Stimulated activated CD4-positive, alpha-beta T cell treated with anti-CD3 and anti-CD28 coated beads, Interleukin-12 subunit alpha, Interleukin-12 subunit beta, amount 100 ng/mL, for 48 hours (primary cell): ENCODE results near the gene GPRC5B.

Experiments
- DNase-seq, 3 donors: peaks; one replicate each; pipeline ENCODE4 v3.0.0-alpha.2; 2020; ENCODE audit warnings: low read depth in 2 of 3, low spot score in 1 of 3

GPRC5B gene

GRCh38 chr16:19872179-19872863 is 12.3 kb downstream of the GPRC5B start:
- DNase-seq = no peak

DNA sequence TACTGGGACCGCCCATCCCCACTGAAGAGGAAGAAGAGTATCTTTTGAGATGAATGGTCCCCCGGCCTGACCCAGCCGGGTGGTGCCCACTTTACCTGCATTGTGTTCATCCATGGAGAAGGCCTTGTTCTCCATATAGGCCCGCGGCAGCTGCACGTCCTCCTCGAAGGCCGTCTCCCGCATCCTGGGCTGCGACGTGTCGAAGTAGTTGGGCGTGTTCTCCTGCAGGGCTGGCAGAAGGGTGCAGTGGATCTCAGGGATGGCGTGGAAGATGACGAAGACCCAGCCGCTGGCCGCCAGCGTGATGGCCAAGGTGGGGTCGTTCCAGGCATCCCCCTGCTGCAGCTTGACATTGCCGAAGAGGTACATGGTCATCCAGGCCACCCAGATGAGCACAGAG is 12.9 kb downstream of the GPRC5B start:
- no peak for DNase-seq

- no peak for DNase-seq
Observed at GRCh38 chr16:19868421-19868820, 16.2 kb downstream of the GPRC5B start.

- no peak for DNase-seq
Observed at GRCh38 chr16:19864566-19864965, 20.1 kb downstream of the GPRC5B start.

DNA sequence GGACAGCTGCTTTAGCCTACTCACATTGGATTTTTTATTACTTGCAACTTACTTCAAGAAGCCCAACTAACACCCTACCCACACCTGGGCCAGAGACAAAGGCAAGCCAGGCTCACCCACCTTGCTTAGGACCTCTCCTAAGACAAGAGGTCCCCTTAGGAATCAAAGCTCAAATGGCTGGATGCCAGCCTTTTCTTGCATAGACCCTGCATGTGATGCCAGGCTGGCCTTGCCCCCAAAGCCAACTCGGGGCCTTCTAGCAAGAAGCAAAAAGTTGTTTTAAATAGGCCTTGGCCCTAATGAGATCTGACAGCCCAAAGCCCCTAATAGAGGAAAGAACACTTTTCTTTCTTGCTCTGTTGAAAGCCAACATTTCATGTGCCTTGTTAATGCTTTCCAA is 20.7 kb downstream of the GPRC5B start:
- DNase-seq = no peak

DNA sequence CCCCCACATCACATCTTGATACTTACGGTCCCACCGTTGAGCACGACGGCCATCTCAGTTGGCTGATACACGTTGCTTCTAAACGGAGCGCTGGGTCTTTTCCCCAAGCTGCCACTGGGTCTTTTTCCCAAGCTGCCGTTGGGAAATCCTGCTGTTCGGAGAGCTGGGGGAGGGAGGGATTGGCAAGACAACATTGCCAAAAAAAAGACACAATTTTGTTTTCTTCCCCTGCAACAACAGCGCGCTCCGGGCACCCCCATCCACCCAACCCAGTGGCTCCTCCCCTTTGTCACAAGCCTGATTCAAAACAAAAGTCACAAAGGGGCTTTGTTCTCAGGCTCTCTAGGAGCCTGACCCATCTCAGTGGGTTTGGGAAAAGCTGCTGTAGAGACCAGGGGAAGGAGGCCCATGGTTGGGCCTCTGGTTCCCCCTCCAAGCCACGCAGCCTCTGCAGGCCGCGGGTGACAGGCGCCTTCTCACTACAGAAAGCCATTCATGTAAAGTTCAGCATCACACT is 22.8 kb downstream of the GPRC5B start:
- no peak for DNase-seq

GRCh38 chr16:19861133-19861532 is 23.5 kb downstream of the GPRC5B start:
- DNase-seq = no peak

GRCh38 chr16:19860166-19861041 is 24.2 kb downstream of the GPRC5B start:
- no peak for DNase-seq

- no peak for DNase-seq
Observed at GRCh38 chr16:19859603-19860002, 25.0 kb downstream of the GPRC5B start.

DNA sequence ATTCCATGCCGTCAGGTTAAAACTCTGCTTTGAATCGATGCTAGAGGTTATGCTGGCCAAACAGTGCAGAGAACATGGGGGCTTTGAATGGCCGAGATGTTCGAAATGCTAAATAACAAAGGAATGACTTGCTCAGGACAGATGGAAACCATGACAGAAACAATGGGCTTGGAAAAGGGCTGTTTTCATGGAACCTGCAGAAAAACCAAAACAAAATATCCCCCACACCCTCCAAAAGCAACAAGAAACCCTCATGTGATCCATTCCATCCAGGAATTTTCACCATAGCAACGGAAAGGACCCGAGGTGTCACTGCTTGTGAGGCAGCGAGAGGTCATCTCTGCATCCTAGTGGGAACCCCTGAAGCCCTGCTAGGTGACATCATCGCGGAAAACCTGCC is 25.5 kb downstream of the GPRC5B start:
- no peak for DNase-seq

DNA sequence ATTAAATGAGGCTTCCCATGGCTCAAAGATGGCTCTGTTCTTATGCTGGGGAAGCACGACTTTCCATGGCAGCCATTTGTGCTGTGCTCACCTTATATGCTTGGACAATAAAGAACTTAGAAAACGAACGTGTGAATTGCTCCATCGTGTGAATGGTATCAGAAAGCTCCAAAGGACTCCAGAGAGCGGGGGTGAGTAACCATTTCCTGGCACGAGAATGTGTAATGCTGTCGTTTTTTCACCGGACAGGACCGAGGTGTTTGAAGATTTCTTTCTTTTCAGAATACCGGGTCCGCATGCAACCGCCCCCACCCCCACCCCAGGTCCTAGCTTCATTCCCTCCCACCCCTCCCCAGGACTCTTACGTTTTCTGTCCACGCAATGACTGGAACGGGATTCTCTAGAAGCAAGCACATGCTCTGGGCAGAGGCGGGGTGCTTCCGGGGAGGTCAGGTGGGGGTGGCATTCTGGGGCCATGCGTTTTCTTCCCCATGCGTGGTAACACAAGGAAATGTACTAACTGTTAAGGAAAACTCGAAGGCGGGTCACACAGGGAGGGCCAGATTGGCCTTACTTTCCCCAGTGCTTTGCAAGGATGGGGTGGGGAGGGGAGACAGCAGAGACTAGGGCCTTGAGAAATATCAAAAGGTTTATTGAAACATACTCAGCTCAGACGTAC is 26.2 kb downstream of the GPRC5B start:
- no peak for DNase-seq

DNA sequence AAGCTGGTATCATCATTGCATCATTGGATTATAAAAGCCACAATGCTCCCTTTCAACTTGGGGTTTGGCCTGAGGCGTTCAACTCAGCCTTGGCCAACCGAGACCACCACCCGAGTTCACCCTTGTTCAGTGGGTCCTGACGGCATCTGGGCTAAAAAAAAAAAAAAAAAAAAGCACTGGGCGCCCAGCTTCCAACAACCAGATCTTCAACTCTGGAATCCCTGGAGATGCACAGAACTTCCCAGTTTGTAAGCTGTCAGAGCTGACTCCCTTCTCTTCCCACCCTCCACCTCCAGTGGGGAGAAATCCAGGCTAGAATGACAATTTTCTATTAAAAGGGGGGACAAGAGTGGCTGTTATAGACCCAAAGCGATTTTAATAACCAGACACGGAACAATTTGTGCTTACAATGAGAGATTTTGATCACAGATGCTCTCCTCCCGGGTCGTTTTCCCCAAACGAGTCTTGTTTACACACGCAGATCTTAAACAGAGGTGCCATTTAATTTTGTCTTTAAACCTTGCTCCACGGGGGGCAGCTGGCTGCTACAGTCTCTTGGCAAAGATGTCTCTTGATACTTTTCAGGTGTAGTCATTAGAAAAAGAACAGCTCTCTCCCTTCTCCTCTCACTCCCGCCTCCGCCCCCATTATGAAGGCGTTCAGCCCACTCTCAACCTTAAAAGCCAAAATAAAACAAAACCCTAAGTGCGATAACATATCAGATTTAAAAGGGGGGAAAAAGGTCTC is 26.9 kb downstream of the GPRC5B start:
- DNase-seq = no peak

GRCh38 chr16:19856120-19856519 is 28.5 kb downstream of the GPRC5B start:
- no peak for DNase-seq

DNA sequence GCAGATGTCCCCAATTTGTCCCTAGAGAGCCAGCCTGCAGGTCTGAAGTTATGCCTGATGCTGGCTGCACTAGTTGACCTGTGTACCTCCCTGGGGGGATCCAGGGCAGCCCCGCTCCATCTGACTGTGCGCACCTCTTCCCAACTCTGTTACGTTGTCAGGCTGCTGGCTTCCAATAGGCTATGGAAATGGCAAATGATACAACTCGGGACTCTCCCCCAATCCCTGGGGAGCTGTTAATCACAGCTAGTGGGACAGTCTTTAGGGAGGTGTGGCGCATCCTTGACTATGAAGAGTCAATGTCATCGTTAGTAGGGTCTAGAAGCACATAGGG is 30.1 kb downstream of the GPRC5B start:
- DNase-seq = no peak

- no peak for DNase-seq
Observed at GRCh38 chr16:19853742-19854542, 30.7 kb downstream of the GPRC5B start.

DNA sequence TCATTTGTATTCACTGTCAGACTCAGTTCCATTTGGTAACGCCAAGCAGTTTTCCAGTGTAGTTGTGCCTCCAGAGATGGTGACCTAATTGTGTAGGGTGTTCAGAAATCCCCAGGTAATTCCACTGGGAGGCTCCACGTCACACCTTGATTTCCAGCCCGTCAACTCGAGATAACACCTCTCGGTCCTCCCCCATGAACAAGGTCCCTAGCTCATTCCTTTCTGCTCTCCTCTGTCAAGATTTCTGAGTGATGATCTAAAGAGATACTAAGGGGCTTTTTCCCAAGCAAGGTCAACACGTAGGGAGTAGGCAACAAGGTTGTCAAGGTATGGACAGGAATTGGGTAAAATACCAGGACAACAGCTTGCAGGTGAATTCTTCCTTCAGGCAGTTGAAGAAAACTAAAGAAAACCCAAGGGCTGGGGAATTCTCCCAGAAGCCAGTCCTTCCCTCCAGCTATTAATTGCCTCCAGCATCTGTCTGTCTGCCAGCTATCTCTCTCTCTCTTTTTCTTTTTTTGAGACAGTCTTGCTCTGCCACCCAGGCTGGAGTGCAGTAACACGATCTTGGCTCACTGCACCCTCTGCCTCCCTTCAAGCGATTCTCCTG is 31.4 kb downstream of the GPRC5B start:
- no peak for DNase-seq

GRCh38 chr16:19851476-19851875 is 33.2 kb downstream of the GPRC5B start:
- no peak for DNase-seq

DNA sequence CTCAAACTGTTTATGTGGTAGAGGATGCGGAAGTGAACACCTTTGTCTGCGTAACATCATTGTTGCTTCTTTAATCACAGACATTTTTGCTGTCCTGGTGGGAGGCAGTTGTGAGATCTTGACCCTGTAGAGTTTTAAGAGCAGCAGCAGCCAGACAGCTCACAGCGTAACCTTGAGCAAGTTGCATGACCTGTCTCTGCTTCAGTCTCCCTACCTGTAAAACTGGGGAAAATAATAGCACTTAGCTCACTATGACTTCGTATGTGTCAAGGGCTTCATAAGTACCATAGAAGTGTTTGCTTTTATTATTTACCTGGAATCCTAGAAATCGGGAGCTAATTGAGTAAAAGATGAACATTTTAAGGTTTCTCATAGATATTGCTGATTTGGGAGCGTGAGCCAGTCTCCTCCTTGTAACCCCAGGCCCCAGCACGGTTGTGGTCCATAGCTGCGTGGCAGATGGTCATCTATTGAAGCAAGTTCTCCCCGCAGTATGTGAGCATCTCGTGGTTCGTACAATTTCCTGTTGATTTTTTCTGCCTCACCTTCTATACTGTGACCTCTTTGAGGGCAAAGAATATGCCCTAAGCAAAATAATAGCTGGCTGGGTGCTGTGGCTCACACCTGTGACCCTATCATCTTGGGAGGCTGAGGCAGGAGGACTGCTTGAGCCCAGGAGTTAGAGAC is 34.4 kb downstream of the GPRC5B start:
- DNase-seq = no peak

- DNase-seq = no peak
Observed at GRCh38 chr16:19848756-19849155, 35.9 kb downstream of the GPRC5B start.
